Measurements from ENCODE around the gene CD24.
A peak's percentile ranks its signal among the peaks of the same experiment; 100 is the strongest.

DNA sequence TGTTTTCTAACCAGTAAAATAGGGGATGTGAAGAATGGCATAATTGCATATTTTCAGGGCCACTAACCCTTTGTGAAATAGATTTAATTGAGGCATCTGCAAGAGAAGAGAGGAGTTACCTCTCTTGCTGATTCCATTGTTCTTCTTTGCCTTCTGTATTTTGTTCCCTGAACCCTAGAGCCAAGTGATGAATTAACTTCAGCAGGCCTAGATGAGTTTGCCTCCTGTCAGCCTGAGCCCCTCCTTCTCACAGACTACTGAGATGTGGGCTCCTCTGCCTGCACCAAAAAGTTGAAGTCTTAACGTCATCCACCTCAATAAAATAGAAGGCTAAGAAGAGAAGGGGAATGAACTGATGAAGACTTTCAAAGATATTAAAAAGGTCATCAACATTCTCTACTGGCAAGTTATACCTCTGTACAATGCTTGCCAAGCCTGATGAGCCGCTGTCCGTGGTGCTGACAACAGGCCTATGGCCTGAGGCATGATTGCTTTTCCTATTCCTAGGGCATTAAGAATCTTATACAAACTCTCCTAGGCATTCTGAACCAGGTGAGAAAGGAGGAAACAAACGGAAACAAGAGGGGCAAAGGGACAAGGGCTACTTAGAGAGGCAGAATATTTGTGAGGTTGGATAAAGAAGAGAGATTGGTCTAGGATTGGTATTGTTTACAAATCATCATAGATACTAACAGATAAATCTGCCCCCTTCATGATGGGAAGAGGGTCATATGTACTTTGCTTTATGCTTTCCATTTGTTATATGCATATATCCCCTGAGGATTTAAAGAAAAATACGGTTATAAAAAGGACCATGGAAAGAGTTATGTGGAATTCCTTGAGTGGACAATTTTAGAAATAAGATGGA, 46.8 kb downstream of the CD24 start:
- TF ChIP-seq CREB1 (IDR thresholded peaks at IDR 0.05; ENCODE audit: low read depth) = no peak
- TF ChIP-seq, protein P1, sequence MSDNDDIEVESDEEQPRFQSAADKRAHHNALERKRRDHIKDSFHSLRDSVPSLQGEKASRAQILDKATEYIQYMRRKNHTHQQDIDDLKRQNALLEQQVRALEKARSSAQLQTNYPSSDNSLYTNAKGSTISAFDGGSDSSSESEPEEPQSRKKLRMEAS (IDR thresholded peaks at IDR 0.05) = no peak
- TF ChIP-seq EGR1 (IDR thresholded peaks at IDR 0.05) = no peak
- no peak for TF ChIP-seq NFIC (IDR thresholded peaks at IDR 0.05)
- TF ChIP-seq EP300 (IDR thresholded peaks at IDR 0.05; ENCODE audit: borderline replicate concordance) = no peak
- no peak for TF ChIP-seq FOXM1 (IDR thresholded peaks at IDR 0.05; ENCODE audit: borderline replicate concordance, low read depth)
- TF ChIP-seq, protein P2, sequence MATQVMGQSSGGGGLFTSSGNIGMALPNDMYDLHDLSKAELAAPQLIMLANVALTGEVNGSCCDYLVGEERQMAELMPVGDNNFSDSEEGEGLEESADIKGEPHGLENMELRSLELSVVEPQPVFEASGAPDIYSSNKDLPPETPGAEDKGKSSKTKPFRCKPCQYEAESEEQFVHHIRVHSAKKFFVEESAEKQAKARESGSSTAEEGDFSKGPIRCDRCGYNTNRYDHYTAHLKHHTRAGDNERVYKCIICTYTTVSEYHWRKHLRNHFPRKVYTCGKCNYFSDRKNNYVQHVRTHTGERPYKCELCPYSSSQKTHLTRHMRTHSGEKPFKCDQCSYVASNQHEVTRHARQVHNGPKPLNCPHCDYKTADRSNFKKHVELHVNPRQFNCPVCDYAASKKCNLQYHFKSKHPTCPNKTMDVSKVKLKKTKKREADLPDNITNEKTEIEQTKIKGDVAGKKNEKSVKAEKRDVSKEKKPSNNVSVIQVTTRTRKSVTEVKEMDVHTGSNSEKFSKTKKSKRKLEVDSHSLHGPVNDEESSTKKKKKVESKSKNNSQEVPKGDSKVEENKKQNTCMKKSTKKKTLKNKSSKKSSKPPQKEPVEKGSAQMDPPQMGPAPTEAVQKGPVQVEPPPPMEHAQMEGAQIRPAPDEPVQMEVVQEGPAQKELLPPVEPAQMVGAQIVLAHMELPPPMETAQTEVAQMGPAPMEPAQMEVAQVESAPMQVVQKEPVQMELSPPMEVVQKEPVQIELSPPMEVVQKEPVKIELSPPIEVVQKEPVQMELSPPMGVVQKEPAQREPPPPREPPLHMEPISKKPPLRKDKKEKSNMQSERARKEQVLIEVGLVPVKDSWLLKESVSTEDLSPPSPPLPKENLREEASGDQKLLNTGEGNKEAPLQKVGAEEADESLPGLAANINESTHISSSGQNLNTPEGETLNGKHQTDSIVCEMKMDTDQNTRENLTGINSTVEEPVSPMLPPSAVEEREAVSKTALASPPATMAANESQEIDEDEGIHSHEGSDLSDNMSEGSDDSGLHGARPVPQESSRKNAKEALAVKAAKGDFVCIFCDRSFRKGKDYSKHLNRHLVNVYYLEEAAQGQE (IDR thresholded peaks at IDR 0.05; ENCODE audit: low read depth) = peak; percentile 98
- TF ChIP-seq YY1 (IDR thresholded peaks at IDR 0.05; ENCODE audit: low read depth) = no peak
- TF ChIP-seq TCF12 (IDR thresholded peaks at IDR 0.05; ENCODE audit: low read depth) = no peak
- TF ChIP-seq, protein P3, sequence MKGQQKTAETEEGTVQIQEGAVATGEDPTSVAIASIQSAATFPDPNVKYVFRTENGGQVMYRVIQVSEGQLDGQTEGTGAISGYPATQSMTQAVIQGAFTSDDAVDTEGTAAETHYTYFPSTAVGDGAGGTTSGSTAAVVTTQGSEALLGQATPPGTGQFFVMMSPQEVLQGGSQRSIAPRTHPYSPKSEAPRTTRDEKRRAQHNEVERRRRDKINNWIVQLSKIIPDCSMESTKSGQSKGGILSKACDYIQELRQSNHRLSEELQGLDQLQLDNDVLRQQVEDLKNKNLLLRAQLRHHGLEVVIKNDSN (IDR thresholded peaks at IDR 0.05) = no peak
- TF ChIP-seq RAD21 (IDR thresholded peaks at IDR 0.05; ENCODE audit: low read depth) = 0 out of 2 replicates have a peak, but pooled peaks have one; percentile 2
- TF ChIP-seq TAF1 (IDR thresholded peaks at IDR 0.05; ENCODE audit: low read depth) = no peak
- no peak for TF ChIP-seq ZBTB7A (IDR thresholded peaks at IDR 0.05; ENCODE audit: low read depth)
